H1 (cell line): ENCODE results near the gene ASF1A.

Experiments
- CTCF ChIP-seq, 3 experiments: IDR thresholded peaks; 1 replicate in 2 of 3; 2 replicates in 1 of 3; pipeline versions ENCODE4 v1.5.1 to v1.6.1; 2011; ENCODE audit warnings: low read length in 3 of 3, mild to moderate bottlenecking in 3 of 3, inconsistent platforms in 2 of 3, low read depth in 1 of 3, moderate library complexity in 1 of 3; ENCODE audit not compliant: insufficient read depth in 1 of 3; ENCODE audit errors: control extremely low read depth in 1 of 3
- JUND ChIP-seq: IDR thresholded peaks from 2 replicates; pipeline ENCODE4 v1.6.1; 2011; ENCODE audit warnings: mild to moderate bottlenecking, improper control_type of control experiment, low read length
- TEAD4 ChIP-seq: IDR thresholded peaks from 2 replicates; pipeline ENCODE4 v1.6.1; 2012; ENCODE audit warnings: low read depth, low read length, inconsistent platforms, mixed read lengths
- ZNF274 ChIP-seq: IDR thresholded peaks from 2 replicates; pipeline ENCODE4 v1.7.0; 2012; ENCODE audit warnings: low read length, borderline replicate concordance; ENCODE audit errors: extremely low read depth

GRCh38 chr6:118876198-118876597, 17.8 kb upstream of the ASF1A start:
- TF ChIP-seq TEAD4: no peak
- no peak for TF ChIP-seq CTCF (IDR thresholded peaks at IDR 0.05; ENCODE audit: control extremely low read depth in 1 of 3, insufficient read depth in 1 of 3, low read depth in 1 of 3, low read length in 3 of 3)
- no peak for TF ChIP-seq JUND
- TF ChIP-seq ZNF274: no peak
